GM23338 (cell line): Measurements from ENCODE around the gene AFF1. TPM values are rescaled to one million over a fixed set of nuclear protein-coding genes. Genes with fewer than 3 reads are reported as not detected.
A peak's percentile ranks its signal among the peaks of the same experiment; 100 is the strongest.

Source experiments
- ATAC-seq: fragments of 200-7000 bp; cut with Tn5 transposase; 3 replicates; pipeline ENCODE4 v1.9.1; 2020
- DNase-seq: peaks from one replicate; pipeline ENCODE4 v3.0.0-alpha.2; 2015; ENCODE audit warnings: low spot score
- H2AFZ ChIP-seq: fragments of 200-600 bp; sonication (generic); 2 replicates; pipeline ENCODE4 v1.8.0; 2016; ENCODE audit warnings: antibody characterized with exemption, mild to moderate bottlenecking, moderate library complexity
- H3F3A ChIP-seq: fragments of 200-600 bp; sonication (generic); replicated peaks from 2 replicates; pipeline ENCODE4 v1.8.0; 2017; ENCODE audit warnings: antibody characterized with exemption, mixed run types, low read depth
- H3K27ac ChIP-seq: fragments of 200-600 bp; sonication (generic); 2 replicates; pipeline ENCODE4 v1.6.1; 2016; ENCODE audit warnings: low read depth
- H3K27me3 ChIP-seq: fragments of 200-600 bp; sonication (generic); 2 replicates; pipeline ENCODE4 v1.8.0; 2016; ENCODE audit warnings: mild to moderate bottlenecking, mixed run types, moderate library complexity; ENCODE audit not compliant: insufficient read depth
- H3K36me3 ChIP-seq: fragments of 200-600 bp; sonication (generic); 2 replicates; pipeline ENCODE4 v1.8.0; 2016; ENCODE audit warnings: mild to moderate bottlenecking; ENCODE audit not compliant: insufficient read depth
- H3K4me1 ChIP-seq: fragments of 200-600 bp; sonication (generic); 2 replicates; pipeline ENCODE4 v1.8.0; 2016; ENCODE audit warnings: mild to moderate bottlenecking, moderate library complexity; ENCODE audit not compliant: insufficient read depth
- H3K4me2 ChIP-seq: fragments of 200-600 bp; sonication (generic); 2 replicates; pipeline ENCODE4 v1.7.1; 2017; ENCODE audit warnings: mixed run types
- H3K4me3 ChIP-seq: fragments of 200-600 bp; sonication (generic); 2 replicates; pipeline ENCODE4 v1.6.1; 2016; ENCODE audit warnings: mixed run types
- H3K79me2 ChIP-seq: fragments of 200-600 bp; sonication (generic); replicated peaks from 2 replicates; pipeline ENCODE4 v1.8.0; 2017; ENCODE audit warnings: mild to moderate bottlenecking; ENCODE audit not compliant: insufficient read depth
- H3K9me2 ChIP-seq: fragments of 200-600 bp; sonication (generic); 2 replicates; pipeline ENCODE4 v1.8.0; 2017; ENCODE audit not compliant: insufficient read depth
- H4K20me1 ChIP-seq: fragments of 200-600 bp; sonication (generic); replicated peaks from 2 replicates; pipeline ENCODE4 v1.8.0; 2017; ENCODE audit warnings: mild to moderate bottlenecking; ENCODE audit not compliant: insufficient read depth
- H3K27ac Mint-ChIP-seq: 2 replicates; pipeline ENCODE4 v1.8.0; 2020; ENCODE audit warnings: inconsistent platforms, mild to moderate bottlenecking, moderate library complexity, mixed read lengths
- H3K27me3 Mint-ChIP-seq: 3 replicates; pipeline ENCODE4 v1.8.0; 2022; ENCODE audit warnings: low read depth, mild to moderate bottlenecking, moderate library complexity, mixed read lengths, inconsistent platforms; ENCODE audit not compliant: insufficient read depth, poor library complexity
- H3K36me3 Mint-ChIP-seq: 3 replicates; pipeline ENCODE4 v1.8.0; 2021; ENCODE audit warnings: low read depth, mild to moderate bottlenecking, inconsistent platforms, moderate library complexity, mixed read lengths
- H3K4me1 Mint-ChIP-seq: 3 replicates; pipeline ENCODE4 v1.8.0; 2020; ENCODE audit warnings: mild to moderate bottlenecking, inconsistent platforms, mixed read lengths
- H3K4me3 Mint-ChIP-seq: 3 replicates; pipeline ENCODE4 v1.8.0; 2021; ENCODE audit warnings: moderate library complexity, mild to moderate bottlenecking, inconsistent platforms, mixed read lengths
- H3K9me3 Mint-ChIP-seq: 3 replicates; pipeline ENCODE4 v1.8.0; 2020; ENCODE audit warnings: moderate library complexity, mild to moderate bottlenecking, inconsistent platforms, mixed read lengths
- EZH2 ChIP-seq: fragments of 200-600 bp; sonication (generic); IDR thresholded peaks from one replicate; pipeline ENCODE4 v1.8.0; 2017; ENCODE audit warnings: antibody characterized with exemption, mild to moderate bottlenecking, low read depth; ENCODE audit not compliant: unreplicated experiment
- JUNB ChIP-seq: IDR thresholded peaks from one replicate; pipeline ENCODE4 v1.6.1; 2016; ENCODE audit warnings: antibody characterized with exemption; ENCODE audit not compliant: unreplicated experiment
- NANOG ChIP-seq: IDR thresholded peaks from 2 replicates; pipeline ENCODE4 v1.6.1; 2016; ENCODE audit warnings: antibody characterized with exemption, borderline replicate concordance
- POLR2AphosphoS5 ChIP-seq: IDR thresholded peaks from 2 replicates; pipeline ENCODE4 v1.6.1; 2016; ENCODE audit warnings: antibody characterized with exemption, low read depth
- STAT1 ChIP-seq: IDR thresholded peaks from one replicate; pipeline ENCODE4 v1.6.1; 2016; ENCODE audit warnings: antibody characterized with exemption; ENCODE audit not compliant: unreplicated experiment
- ZNF114 ChIP-seq: fragments of 250-450 bp; sonication (Bioruptor Pico); IDR thresholded peaks from 2 replicates; pipeline ENCODE4 v1.5.0; 2020; ENCODE audit warnings: mild to moderate bottlenecking, moderate library complexity
- polyA plus RNA-seq: library from polyadenylated mRNA; unstranded; fragments of >200 nt; fragmentation: Nextera tagmentation; extraction: Ambion mirVana; gene quantifications from 2 replicates; pipeline ENCODE4 v1.2.1, GENCODE V29; 2016
- total RNA-seq: library from RNA; depleted of rRNA; stranded (reverse); fragments of >200 nt; shearing (Covaris generic); gene quantifications from 2 replicates; pipeline ENCODE4 v1.2.3, GENCODE V29; 2014
- TF ChIP-seq, protein P1 (sequence below), 2 experiments: fragments of 200-600 bp in 1 of 2; sonication (generic) in 1 of 2; conservative IDR thresholded peaks; 2 replicates each; pipeline versions ENCODE4 v1.5.1 to v1.6.1; 2016 to 2017; ENCODE audit warnings: antibody characterized with exemption in 2 of 2, low read depth in 2 of 2, mild to moderate bottlenecking in 2 of 2, moderate library complexity in 1 of 2
- TF ChIP-seq, protein P2 (sequence below): fragments of 250-450 bp; sonication (Bioruptor Pico); IDR thresholded peaks from 2 replicates; pipeline ENCODE4 v1.5.0; 2020; ENCODE audit warnings: mild to moderate bottlenecking, moderate library complexity
- TF ChIP-seq, protein P3 (sequence below): IDR thresholded peaks from one replicate; pipeline ENCODE4 v1.6.1; 2018; ENCODE audit warnings: antibody characterized with exemption; ENCODE audit not compliant: unreplicated experiment

The AFF1 gene
- total and polyA plus RNA-seq, 2 experiments from 2014 or later: 42.6 to 67.2 TPM

DNA sequence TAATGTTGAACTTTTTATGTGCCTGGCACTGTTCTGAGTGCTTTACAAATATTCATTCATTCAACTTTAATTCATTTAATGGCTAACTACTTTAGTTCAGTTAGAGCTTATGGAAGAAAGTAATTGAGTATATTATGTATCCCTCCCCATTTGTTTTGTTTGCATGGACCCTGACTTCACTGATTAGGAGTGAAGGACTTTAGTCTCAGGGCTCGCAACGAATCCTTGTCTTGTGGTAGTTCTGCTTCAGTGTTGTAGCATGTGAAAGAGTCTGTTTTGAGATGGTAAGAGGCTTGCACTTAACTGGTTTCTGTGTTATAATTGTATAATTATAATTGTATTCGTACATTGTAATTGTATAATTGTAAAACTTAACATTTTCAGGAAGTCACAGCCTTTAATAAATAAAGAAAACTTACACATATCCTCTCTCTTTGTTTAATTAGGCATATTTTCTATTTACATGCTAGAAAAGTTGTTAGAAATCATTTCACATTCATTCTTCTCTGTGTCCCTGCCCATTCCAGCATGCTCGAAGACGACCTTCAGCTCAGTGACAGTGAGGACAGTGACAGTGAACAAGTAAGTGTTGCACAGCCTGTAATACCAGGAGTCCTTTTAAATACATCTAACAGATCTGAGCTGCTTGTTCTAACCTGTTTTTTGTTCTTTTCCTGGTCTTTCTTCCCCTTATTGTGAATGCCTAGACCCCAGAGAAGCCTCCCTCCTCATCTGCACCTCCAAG, 170.5 kb downstream of the AFF1 start (continued):
- TF ChIP-seq, protein P1, sequence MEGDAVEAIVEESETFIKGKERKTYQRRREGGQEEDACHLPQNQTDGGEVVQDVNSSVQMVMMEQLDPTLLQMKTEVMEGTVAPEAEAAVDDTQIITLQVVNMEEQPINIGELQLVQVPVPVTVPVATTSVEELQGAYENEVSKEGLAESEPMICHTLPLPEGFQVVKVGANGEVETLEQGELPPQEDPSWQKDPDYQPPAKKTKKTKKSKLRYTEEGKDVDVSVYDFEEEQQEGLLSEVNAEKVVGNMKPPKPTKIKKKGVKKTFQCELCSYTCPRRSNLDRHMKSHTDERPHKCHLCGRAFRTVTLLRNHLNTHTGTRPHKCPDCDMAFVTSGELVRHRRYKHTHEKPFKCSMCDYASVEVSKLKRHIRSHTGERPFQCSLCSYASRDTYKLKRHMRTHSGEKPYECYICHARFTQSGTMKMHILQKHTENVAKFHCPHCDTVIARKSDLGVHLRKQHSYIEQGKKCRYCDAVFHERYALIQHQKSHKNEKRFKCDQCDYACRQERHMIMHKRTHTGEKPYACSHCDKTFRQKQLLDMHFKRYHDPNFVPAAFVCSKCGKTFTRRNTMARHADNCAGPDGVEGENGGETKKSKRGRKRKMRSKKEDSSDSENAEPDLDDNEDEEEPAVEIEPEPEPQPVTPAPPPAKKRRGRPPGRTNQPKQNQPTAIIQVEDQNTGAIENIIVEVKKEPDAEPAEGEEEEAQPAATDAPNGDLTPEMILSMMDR (conservative IDR thresholded peaks at IDR 0.05; ENCODE audit: low read depth in 2 of 2): no peak

DNA sequence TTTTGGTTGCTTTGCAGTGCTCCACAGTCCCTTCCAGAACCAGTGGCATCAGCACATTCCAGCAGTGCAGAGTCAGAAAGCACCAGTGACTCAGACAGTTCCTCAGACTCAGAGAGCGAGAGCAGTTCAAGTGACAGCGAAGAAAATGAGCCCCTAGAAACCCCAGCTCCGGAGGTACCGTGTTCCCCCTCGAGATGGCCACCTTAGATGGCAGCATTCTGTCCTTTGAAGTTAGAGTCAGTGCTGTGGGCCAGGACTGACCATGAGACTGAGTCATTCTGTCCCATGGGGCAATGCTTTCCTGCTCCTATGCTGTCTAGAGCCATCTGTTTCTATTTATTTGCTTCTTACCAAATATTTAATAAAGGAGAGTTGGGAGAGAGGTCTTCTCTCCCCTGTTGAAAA, 173.3 kb downstream of the AFF1 start:
- H3K4me1 Mint-ChIP-seq: no peaks in the 10 kb centered on the region
- no peaks in the 10 kb centered on the region for H3K9me3 Mint-ChIP-seq
- peaks cover 13% of the 10 kb centered on the region for H3K36me3 ChIP-seq
- 0 out of 2 replicates have a peak overlapping the region, but pooled peaks have one; percentile 4 for H3K27ac ChIP-seq
- no peak for TF ChIP-seq STAT1
- no peak for TF ChIP-seq POLR2AphosphoS5
- TF ChIP-seq EZH2: no peak
- no peak for TF ChIP-seq JUNB
- TF ChIP-seq NANOG: no peak
- TF ChIP-seq ZNF114 (CRISPR knock-in tag): no peak
- TF ChIP-seq, protein P2, sequence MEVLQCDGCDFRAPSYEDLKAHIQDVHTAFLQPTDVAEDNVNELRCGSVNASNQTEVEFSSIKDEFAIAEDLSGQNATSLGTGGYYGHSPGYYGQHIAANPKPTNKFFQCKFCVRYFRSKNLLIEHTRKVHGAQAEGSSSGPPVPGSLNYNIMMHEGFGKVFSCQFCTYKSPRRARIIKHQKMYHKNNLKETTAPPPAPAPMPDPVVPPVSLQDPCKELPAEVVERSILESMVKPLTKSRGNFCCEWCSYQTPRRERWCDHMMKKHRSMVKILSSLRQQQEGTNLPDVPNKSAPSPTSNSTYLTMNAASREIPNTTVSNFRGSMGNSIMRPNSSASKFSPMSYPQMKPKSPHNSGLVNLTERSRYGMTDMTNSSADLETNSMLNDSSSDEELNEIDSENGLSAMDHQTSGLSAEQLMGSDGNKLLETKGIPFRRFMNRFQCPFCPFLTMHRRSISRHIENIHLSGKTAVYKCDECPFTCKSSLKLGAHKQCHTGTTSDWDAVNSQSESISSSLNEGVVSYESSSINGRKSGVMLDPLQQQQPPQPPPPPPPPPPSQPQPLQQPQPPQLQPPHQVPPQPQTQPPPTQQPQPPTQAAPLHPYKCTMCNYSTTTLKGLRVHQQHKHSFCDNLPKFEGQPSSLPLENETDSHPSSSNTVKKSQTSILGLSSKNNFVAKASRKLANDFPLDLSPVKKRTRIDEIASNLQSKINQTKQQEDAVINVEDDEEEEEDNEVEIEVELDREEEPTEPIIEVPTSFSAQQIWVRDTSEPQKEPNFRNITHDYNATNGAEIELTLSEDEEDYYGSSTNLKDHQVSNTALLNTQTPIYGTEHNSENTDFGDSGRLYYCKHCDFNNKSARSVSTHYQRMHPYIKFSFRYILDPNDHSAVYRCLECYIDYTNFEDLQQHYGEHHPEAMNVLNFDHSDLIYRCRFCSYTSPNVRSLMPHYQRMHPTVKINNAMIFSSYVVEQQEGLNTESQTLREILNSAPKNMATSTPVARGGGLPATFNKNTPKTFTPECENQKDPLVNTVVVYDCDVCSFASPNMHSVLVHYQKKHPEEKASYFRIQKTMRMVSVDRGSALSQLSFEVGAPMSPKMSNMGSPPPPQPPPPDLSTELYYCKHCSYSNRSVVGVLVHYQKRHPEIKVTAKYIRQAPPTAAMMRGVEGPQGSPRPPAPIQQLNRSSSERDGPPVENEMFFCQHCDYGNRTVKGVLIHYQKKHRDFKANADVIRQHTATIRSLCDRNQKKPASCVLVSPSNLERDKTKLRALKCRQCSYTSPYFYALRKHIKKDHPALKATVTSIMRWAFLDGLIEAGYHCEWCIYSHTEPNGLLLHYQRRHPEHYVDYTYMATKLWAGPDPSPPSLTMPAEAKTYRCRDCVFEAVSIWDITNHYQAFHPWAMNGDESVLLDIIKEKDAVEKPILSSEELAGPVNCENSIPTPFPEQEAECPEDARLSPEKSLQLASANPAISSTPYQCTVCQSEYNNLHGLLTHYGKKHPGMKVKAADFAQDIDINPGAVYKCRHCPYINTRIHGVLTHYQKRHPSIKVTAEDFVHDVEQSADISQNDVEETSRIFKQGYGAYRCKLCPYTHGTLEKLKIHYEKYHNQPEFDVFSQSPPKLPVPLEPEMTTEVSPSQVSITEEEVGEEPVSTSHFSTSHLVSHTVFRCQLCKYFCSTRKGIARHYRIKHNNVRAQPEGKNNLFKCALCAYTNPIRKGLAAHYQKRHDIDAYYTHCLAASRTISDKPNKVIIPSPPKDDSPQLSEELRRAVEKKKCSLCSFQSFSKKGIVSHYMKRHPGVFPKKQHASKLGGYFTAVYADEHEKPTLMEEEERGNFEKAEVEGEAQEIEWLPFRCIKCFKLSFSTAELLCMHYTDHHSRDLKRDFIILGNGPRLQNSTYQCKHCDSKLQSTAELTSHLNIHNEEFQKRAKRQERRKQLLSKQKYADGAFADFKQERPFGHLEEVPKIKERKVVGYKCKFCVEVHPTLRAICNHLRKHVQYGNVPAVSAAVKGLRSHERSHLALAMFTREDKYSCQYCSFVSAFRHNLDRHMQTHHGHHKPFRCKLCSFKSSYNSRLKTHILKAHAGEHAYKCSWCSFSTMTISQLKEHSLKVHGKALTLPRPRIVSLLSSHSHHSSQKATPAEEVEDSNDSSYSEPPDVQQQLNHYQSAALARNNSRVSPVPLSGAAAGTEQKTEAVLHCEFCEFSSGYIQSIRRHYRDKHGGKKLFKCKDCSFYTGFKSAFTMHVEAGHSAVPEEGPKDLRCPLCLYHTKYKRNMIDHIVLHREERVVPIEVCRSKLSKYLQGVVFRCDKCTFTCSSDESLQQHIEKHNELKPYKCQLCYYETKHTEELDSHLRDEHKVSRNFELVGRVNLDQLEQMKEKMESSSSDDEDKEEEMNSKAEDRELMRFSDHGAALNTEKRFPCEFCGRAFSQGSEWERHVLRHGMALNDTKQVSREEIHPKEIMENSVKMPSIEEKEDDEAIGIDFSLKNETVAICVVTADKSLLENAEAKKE: no peak
- TF ChIP-seq, protein P3, sequence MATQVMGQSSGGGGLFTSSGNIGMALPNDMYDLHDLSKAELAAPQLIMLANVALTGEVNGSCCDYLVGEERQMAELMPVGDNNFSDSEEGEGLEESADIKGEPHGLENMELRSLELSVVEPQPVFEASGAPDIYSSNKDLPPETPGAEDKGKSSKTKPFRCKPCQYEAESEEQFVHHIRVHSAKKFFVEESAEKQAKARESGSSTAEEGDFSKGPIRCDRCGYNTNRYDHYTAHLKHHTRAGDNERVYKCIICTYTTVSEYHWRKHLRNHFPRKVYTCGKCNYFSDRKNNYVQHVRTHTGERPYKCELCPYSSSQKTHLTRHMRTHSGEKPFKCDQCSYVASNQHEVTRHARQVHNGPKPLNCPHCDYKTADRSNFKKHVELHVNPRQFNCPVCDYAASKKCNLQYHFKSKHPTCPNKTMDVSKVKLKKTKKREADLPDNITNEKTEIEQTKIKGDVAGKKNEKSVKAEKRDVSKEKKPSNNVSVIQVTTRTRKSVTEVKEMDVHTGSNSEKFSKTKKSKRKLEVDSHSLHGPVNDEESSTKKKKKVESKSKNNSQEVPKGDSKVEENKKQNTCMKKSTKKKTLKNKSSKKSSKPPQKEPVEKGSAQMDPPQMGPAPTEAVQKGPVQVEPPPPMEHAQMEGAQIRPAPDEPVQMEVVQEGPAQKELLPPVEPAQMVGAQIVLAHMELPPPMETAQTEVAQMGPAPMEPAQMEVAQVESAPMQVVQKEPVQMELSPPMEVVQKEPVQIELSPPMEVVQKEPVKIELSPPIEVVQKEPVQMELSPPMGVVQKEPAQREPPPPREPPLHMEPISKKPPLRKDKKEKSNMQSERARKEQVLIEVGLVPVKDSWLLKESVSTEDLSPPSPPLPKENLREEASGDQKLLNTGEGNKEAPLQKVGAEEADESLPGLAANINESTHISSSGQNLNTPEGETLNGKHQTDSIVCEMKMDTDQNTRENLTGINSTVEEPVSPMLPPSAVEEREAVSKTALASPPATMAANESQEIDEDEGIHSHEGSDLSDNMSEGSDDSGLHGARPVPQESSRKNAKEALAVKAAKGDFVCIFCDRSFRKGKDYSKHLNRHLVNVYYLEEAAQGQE: no peak
- H3K27me3 Mint-ChIP-seq: no peaks in the 10 kb centered on the region
- H2AFZ ChIP-seq: no peak overlapping the region
- DNase-seq (no peak), ATAC-seq (no peak)
- no peaks in the 10 kb centered on the region for H3F3A ChIP-seq
- no peak overlapping the region for H3K4me2 ChIP-seq
- no peaks in the 10 kb centered on the region for H3K4me1 ChIP-seq
- no peaks in the 10 kb centered on the region; the same call in 1 of the 2 replicates for H3K79me2 ChIP-seq
- H3K4me3 Mint-ChIP-seq: no peak overlapping the region
- peaks cover 39% of the 10 kb centered on the region for H3K36me3 Mint-ChIP-seq
- H3K9me2 ChIP-seq: no peaks in the 10 kb centered on the region
- H3K27ac Mint-ChIP-seq: no peak overlapping the region
- H4K20me1 ChIP-seq: no peaks in the 10 kb centered on the region
- H3K4me3 ChIP-seq: no peak overlapping the region
- no peaks in the 10 kb centered on the region for H3K27me3 ChIP-seq
